Stimulated activated naive B cell treated with anti-CD40 and anti-IgM and Interleukin-4, amounts not matched to agents 10 μg/mL and 1 μg/mL and 100 μg/mL, for 72 hours (primary cell): ENCODE measurements around the gene PPP1R3G.

Experiments used
- ATAC-seq, 2 donors: fragments of 150-1000 bp; cut with Tn5 transposase; replicated peaks; 2 replicates each; pipeline ENCODE4 v1.10.0; 2021; ENCODE audit warnings: moderate library complexity in 1 of 2
- DNase-seq: peaks from one replicate; pipeline ENCODE4 v3.0.0; 2021
- H3K27ac Mint-ChIP-seq: one replicate; pipeline ENCODE4 v1.8.0; 2022; ENCODE audit warnings: mild to moderate bottlenecking, mixed read lengths
- H3K27me3 Mint-ChIP-seq, 2 donors: one replicate each; pipeline ENCODE4 v1.8.0; 2022; ENCODE audit warnings: mixed read lengths in 2 of 2
- H3K36me3 Mint-ChIP-seq, 2 donors: one replicate each; pipeline ENCODE4 v1.8.0; 2022; ENCODE audit warnings: mixed read lengths in 2 of 2, mild to moderate bottlenecking in 1 of 2
- H3K4me1 Mint-ChIP-seq, 2 donors: one replicate each; pipeline ENCODE4 v1.8.0; 2022; ENCODE audit warnings: mixed read lengths in 2 of 2, mild to moderate bottlenecking in 1 of 2
- H3K4me3 Mint-ChIP-seq, 2 donors: one replicate each; pipeline ENCODE4 v1.8.0; 2022; ENCODE audit warnings: mild to moderate bottlenecking in 2 of 2, mixed read lengths in 2 of 2, moderate library complexity in 1 of 2
- H3K9me3 Mint-ChIP-seq, 2 donors: one replicate each; pipeline ENCODE4 v1.8.0; 2022; ENCODE audit warnings: mixed read lengths in 2 of 2, mild to moderate bottlenecking in 1 of 2

PPP1R3G gene

DNA sequence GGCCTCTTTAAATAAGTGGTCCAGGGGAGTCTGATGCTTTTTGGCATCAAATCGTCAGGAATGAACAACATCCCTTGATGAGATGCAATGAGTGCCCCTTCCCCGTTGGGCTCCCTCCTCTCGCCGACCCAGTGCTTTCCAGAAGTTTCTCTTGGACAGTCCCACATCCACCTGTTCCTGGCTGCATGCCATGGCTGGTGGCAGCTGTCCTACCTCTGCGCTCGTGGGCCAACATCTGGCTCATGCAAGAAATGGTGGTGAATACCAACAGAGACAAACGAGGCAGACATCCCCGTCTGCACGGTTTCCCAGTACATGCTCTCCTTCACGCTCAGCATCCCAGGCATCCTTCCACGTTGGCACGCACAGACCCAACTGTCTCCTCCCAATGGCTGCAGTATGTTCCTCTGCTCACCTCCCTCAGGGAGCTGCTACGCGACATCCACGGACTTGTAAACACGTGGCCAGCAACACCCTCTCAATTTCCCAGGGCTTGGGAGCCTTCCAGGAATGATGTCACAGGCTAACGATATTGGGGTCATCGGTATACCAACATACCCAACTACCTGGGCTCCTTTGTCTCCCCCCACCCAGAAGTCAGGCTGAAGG is 37.5 kb downstream of the PPP1R3G start:
- H3K4me3 Mint-ChIP-seq: no peak overlapping the region
- no peaks in the 10 kb centered on the region for H3K4me1 Mint-ChIP-seq
- H3K36me3 Mint-ChIP-seq: peaks cover 14 to 31% of the 10 kb centered on the region in 2 donors
- no peaks in the 10 kb centered on the region for H3K9me3 Mint-ChIP-seq
- H3K27ac Mint-ChIP-seq: no peak overlapping the region
- no peak for DNase-seq
- ATAC-seq: no peak
- no peaks in the 10 kb centered on the region for H3K27me3 Mint-ChIP-seq

DNA sequence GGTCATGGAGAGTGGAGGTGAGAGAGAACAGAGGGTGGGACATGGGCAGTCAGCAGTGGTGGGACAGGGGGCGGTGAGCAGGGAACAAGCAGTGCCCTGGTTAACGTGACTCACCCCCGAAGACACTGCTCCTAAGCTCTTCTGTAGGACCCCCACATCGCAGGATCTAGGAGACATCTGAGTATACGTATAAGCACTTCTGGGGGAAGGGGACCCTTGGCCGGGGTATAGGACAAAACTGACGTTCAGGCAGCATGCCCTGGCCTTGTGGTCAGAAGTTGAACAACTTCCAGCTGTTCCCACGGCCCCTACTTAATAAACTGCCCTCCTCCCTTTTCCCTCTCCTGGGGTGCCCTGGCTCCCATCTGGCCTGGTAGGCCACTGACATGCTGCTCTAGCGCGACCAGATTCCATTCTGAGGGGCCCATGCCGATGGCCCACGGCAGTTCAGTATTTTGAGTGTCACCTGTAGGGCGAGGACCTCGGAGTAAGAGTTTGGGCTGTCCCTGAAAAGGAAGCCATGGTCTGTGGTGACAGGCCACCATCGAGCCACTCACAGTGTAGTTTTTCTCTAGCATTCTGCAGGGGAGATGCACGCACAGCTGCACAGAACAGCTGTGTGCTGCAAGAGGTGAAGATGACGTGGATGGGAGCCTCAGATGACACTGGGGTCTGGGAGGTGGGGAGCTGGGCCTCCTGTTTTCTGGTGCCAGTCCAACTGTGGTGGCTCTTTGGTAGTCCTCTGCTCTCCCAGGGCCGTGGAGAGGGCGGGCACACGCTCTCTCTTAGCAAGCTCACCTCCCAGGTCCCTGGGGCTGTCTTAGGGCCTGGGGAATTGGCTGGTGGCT is 38.4 kb downstream of the PPP1R3G start:
- ATAC-seq (no peak), DNase-seq (no peak)
- H3K27ac Mint-ChIP-seq: no peak overlapping the region
- H3K9me3 Mint-ChIP-seq: no peaks in the 10 kb centered on the region
- no peaks in the 10 kb centered on the region for H3K27me3 Mint-ChIP-seq
- H3K36me3 Mint-ChIP-seq: peaks cover 12 to 28% of the 10 kb centered on the region in 2 donors
- no peak overlapping the region for H3K4me3 Mint-ChIP-seq
- H3K4me1 Mint-ChIP-seq: peaks cover under 1 to 2% of the 10 kb centered on the region in 2 donors

DNA sequence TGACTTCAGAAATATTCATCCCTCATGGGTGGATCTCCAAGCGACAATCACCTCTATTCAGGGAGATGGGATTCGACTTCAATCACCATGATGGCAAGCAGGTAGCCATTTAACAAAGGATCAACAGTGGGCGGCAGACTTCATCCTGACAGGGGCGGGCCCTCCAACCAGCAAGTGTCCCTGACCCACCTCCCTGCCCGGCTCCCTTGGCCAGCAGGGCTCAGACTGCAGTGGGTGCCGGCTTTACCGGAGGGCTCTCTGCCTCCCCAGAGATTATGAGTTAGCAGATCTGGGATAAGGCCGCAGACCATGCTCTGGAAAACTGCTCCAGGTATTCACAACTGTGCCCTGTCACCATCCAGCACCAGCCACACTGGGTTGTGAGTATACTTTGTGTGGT is 39.4 kb downstream of the PPP1R3G start:
- DNase-seq: no peak
- peaks cover 18 to 38% of the 10 kb centered on the region in 2 donors for H3K36me3 Mint-ChIP-seq
- peaks cover 10 to 12% of the 10 kb centered on the region in 2 donors for H3K4me1 Mint-ChIP-seq
- H3K27ac Mint-ChIP-seq: no peak overlapping the region
- H3K9me3 Mint-ChIP-seq: no peaks in the 10 kb centered on the region
- no peak overlapping the region for H3K4me3 Mint-ChIP-seq
- H3K27me3 Mint-ChIP-seq: no peaks in the 10 kb centered on the region
- no peak for ATAC-seq

DNA sequence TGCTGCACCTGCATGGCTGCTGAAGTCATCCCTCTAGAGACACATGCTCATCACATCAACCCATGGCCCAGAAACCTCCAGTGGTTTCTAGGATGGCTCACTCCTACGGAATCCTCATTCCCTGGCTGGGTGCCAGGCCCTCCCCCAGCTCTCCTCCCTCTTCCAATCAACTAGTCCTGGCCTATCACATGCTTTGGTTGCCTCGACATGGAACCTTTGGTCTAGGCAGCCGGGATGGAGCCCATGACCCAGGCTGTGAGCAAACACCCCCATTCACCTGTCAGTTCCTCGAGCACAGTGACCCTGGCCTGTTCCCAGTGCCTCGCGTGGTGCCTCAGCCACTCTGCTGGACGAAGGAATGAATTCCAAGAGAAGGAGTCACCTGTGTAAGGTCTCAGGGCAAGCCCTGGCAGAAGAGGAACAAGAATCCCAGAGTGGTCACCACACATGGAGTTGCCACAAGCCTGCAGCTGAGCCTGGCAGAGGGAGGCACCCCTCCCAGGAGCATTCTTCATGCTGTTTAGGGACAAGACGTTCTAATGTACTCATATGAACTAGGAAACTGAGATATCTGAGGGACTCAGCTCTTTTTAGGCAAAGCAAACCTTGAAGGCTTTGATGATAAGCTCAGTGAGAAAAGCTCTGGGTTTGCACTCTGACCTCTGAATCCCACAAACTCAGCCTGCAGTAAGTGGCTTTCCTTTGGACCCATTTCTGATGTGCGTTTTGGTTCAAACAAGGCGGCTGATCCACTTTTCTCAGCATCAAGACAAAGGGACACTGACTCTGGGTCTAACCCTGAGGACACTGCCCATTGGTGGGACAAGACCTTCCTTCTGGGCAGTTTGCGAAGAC is 40.2 kb downstream of the PPP1R3G start:
- peaks cover 15 to 42% of the 10 kb centered on the region in 2 donors for H3K36me3 Mint-ChIP-seq
- peaks cover 12 to 16% of the 10 kb centered on the region in 2 donors for H3K4me1 Mint-ChIP-seq
- no peak overlapping the region for H3K27ac Mint-ChIP-seq
- DNase-seq: no peak
- no peak overlapping the region for H3K4me3 Mint-ChIP-seq
- no peak for ATAC-seq
- H3K9me3 Mint-ChIP-seq: no peaks in the 10 kb centered on the region
- H3K27me3 Mint-ChIP-seq: no peaks in the 10 kb centered on the region

DNA sequence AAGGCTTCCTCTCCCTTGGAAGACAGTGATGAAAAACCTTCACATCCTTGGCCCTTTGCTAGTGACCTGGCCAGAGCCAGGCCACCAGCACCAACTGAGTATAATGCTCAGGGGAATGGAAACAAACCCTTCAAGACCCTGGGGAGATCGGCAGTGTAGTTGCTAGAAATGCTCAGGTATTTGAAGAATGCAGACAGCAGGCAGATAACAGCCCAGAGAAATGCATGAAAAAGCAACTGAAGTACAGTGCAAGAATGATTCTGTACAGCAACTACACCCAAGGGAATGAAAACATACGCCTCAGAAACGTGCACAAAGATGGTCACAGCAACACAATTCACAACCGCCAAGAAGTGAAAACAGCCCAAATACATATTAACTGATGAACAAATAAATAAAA is 41.1 kb downstream of the PPP1R3G start:
- no peak overlapping the region for H3K4me3 Mint-ChIP-seq
- H3K9me3 Mint-ChIP-seq: no peaks in the 10 kb centered on the region
- no peaks in the 10 kb centered on the region for H3K27me3 Mint-ChIP-seq
- H3K36me3 Mint-ChIP-seq: peaks cover 14 to 42% of the 10 kb centered on the region in 2 donors
- ATAC-seq: no peak
- DNase-seq: no peak
- peaks cover 12 to 16% of the 10 kb centered on the region in 2 donors for H3K4me1 Mint-ChIP-seq
- H3K27ac Mint-ChIP-seq: no peak overlapping the region

DNA sequence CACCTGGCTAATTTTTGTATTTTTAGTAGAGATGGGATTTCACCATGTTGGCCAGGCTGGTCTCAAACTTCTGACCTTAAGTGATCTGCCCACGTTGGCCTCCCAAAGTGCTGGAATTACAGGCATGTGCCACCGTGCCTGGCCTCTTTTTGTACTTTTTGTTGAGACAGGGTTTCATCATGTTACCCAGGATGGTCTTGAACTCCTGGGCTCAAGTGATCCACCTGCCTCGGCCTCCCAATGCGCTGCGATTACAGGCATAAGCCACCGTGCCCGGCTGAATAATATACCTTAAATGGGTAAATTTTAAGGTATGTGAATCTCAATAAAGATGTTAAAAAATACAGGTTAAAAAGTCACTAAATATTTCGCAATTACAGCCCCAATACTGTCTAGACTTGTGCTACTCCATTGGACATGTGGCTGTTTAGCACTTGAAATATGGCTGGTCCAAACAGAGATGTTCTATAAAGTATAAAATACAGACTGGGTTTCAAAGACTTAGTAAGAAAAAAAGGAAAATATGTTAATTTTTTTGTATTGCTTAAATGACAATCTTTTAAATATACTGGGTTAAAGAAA is 42.1 kb downstream of the PPP1R3G start:
- no peak for DNase-seq
- no peaks in the 10 kb centered on the region for H3K9me3 Mint-ChIP-seq
- no peak overlapping the region for H3K4me3 Mint-ChIP-seq
- H3K27me3 Mint-ChIP-seq: no peaks in the 10 kb centered on the region
- peaks cover 12 to 19% of the 10 kb centered on the region in 2 donors for H3K4me1 Mint-ChIP-seq
- ATAC-seq: no peak
- H3K27ac Mint-ChIP-seq: no peak overlapping the region
- H3K36me3 Mint-ChIP-seq: peaks cover 12 to 42% of the 10 kb centered on the region in 2 donors

DNA sequence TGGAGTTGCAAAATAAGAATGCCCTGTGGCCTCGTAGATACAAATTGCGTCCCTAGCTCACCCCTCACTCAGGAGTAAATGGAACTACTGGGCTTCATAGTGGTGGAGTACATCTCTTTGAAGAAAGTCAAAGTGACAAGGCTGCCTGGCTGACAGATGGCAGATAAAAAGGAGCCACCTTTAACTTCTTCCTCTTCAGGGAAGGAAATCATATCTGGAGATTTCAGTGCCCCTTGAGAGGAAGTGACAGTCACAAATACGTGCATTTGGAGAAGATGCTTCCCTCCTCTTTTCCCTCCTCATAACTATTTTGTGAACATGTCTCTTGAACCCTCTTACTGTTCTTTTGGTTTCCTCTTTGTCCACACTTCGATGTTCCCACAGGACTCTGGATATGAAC is 43.2 kb downstream of the PPP1R3G start:
- H3K9me3 Mint-ChIP-seq: no peaks in the 10 kb centered on the region
- H3K27me3 Mint-ChIP-seq: no peaks in the 10 kb centered on the region
- no peak overlapping the region for H3K27ac Mint-ChIP-seq
- H3K4me1 Mint-ChIP-seq: peaks cover 16 to 30% of the 10 kb centered on the region in 2 donors
- DNase-seq (no peak), ATAC-seq (no peak)
- H3K4me3 Mint-ChIP-seq: no peak overlapping the region
- peaks cover 10 to 36% of the 10 kb centered on the region in 2 donors for H3K36me3 Mint-ChIP-seq

DNA sequence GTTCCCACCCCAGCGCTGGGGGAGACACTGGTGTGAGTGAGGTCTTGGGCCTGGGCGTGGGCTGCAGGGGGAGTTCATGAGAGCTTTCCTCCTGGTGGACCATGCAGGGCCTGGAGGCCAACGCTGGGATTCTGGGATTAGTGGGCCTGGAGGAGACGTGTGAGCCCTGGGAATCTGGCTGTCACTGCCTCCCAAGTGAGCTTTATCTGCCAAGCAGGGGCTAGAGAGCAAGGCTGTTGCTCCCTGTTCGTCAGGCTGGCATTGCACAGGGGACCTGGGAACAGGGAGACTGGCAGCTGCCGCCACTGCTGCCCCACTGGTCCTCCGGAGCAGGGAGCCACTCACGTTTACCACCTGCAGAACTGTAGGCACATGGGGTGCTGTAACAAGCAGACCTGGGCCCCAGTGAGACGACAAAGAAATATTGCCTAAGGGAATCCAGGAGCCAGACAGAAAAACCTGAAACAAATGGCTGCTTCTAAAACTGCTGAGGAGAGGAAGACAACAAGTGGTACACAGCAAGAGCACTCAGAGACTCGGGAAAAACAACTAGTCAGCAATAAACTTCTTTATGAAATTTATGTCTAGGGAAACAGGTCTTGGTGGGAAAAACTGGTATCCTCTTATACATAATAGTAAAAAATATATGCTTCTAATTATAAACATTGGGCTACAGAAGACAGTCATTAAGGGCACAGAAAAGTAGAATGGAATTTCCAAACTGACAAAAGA is 45.2 kb downstream of the PPP1R3G start:
- DNase-seq: no peak
- H3K36me3 Mint-ChIP-seq: peaks cover 7 to 32% of the 10 kb centered on the region in 2 donors

DNA sequence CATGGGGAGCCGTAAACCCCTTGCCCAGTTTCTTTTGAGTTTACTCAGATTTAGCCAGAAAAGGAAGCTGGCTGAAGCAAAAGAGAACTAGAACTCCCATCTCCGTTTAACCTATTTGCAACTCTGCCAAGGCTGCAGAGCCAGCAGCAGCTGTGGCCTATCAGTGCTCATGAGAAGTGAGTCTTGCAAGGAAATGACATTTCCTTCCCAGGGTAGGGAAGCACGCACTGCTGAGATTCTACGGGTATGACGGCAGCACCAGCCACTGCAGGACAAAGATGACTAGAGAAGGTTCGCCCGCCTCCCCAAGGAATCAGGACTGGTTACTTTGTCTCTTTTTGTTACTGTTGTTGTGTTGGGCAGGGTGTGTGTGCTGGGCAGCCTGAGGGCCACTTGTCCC is 47.6 kb downstream of the PPP1R3G start:
- Mint-ChIP-seq H3K27ac (peak overlapping the region; percentile 88), H3K4me3 (peak overlapping the region; percentile 71 to 77), H3K36me3 (peaks cover 9 to 37% of the 10 kb centered on the region in 2 donors), H3K9me3 (no peaks in the 10 kb centered on the region), H3K4me1 (peaks cover 27 to 57% of the 10 kb centered on the region in 2 donors), H3K27me3 (no peaks in the 10 kb centered on the region)
- ATAC-seq: peak; percentile 99
- DNase-seq: peak; percentile 80

More for the DNA sequence above, 45.2 kb downstream of the PPP1R3G start:
- H3K27ac Mint-ChIP-seq: peak overlapping the region; percentile 34
- H3K27me3 Mint-ChIP-seq: no peaks in the 10 kb centered on the region
- no peaks in the 10 kb centered on the region for H3K9me3 Mint-ChIP-seq
- no peak for ATAC-seq
- H3K4me1 Mint-ChIP-seq: peaks cover 21 to 40% of the 10 kb centered on the region in 2 donors
- no peak overlapping the region for H3K4me3 Mint-ChIP-seq

DNA sequence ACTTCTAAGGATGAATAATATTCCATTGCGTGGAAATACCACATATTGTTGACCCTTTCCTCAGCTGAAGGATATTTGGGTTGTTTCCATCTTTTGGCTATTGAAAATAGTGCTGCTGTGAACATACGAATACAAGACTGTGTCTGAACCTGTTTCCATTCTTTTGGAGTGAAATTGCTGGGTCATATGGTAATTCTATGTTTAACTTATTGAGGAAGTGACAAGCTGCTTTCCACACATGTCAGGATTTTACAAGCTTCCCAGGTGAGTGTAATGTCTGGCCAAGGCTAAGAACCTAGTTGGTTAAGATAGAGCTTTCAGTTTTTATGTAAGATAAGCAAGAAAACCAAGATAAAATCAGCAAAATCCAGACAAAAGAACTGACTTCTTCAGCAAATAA is 48.8 kb downstream of the PPP1R3G start:
- H3K4me1 Mint-ChIP-seq: peaks cover 22 to 50% of the 10 kb centered on the region in 2 donors
- H3K27ac Mint-ChIP-seq: no peak overlapping the region
- H3K36me3 Mint-ChIP-seq: peaks cover 8 to 32% of the 10 kb centered on the region in 2 donors
- H3K4me3 Mint-ChIP-seq: no peak overlapping the region
- H3K9me3 Mint-ChIP-seq: no peaks in the 10 kb centered on the region
- no peak for ATAC-seq
- H3K27me3 Mint-ChIP-seq: no peaks in the 10 kb centered on the region
- DNase-seq: no peak

DNA sequence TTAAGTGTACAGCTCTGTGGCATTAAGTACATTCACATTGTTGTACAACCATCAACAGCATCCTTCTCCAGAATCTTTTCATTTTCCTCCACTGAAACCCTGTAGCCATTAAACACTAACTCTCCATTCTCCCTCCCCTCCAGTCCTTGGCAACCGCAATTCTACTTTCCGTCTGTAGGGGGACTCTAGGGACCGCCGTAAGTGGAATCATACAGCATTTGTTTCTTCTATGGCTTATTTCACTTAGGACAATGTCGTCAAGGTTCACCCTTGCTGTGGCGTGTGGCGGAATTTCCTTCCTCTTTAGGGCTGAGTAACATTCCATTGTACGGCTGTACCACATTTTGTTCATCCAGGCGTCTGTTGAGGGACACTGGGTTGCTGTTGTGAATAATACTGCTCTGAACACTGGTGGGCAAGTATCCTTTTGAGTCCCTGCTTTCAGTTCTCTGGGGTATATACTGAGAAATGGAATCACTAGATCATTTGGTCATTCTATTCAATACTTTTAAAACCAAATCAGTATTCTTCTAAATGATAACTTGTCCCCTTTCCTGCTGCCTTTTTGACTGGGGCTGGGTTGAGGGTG is 50.7 kb downstream of the PPP1R3G start:
- H3K4me1 Mint-ChIP-seq: peaks cover 20 to 45% of the 10 kb centered on the region in 2 donors
- DNase-seq: peak; percentile 22
- no peak overlapping the region for H3K27ac Mint-ChIP-seq
- H3K36me3 Mint-ChIP-seq: peaks cover 4 to 22% of the 10 kb centered on the region in 2 donors
- ATAC-seq: no peak
- H3K27me3 Mint-ChIP-seq: no peaks in the 10 kb centered on the region
- no peaks in the 10 kb centered on the region for H3K9me3 Mint-ChIP-seq
- H3K4me3 Mint-ChIP-seq: no peak overlapping the region

DNA sequence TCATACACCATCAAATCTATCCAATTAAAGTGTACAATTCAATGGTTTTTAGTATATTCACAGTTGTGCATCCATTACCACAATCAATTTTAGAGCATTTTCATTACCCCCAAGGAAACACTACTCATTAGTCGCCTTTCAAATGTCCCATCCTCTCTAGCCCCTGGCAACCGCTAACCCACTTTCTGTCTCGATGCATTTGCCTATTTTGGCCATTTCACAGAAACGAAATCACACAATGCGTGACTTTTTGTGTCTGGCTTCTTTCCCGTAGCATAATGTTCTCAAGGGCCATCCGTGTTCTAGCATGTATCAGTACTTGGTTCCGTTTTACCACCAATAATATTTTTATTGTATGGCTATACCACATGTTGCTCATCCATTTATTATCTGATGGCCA is 51.7 kb downstream of the PPP1R3G start:
- Mint-ChIP-seq H3K27ac (no peak overlapping the region), H3K4me3 (no peak overlapping the region), H3K27me3 (no peaks in the 10 kb centered on the region), H3K9me3 (no peaks in the 10 kb centered on the region), H3K36me3 (peaks cover 4 to 22% of the 10 kb centered on the region in 2 donors), H3K4me1 (peaks cover 25 to 52% of the 10 kb centered on the region in 2 donors)
- DNase-seq (no peak), ATAC-seq (no peak)
